ENCODE data around the gene FGF14.
"Not testable (repeated sequence)": the region's sequence is repeated elsewhere in the genome, so short reads cannot be mapped to it uniquely, and the experiment has no call there.

The FGF14 gene

GRCh38 chr13:102028206-102028605, 373.6 kb downstream of the FGF14 start:
- no peak for DNase-seq

- DNase-seq = no peak
Observed at GRCh38 chr13:102021777-102022176, 380.1 kb downstream of the FGF14 start.

GRCh38 chr13:102020611-102021216, 381.1 kb downstream of the FGF14 start:
- DNase-seq = no peak

GRCh38 chr13:102018716-102019115, 383.1 kb downstream of the FGF14 start:
- DNase-seq = no peak

GRCh38 chr13:102017248-102017647, 384.6 kb downstream of the FGF14 start:
- DNase-seq = no peak

GRCh38 chr13:102012299-102013293, 389.3 kb downstream of the FGF14 start:
- no peak for DNase-seq

GRCh38 chr13:102011455-102011854, 390.4 kb downstream of the FGF14 start:
- DNase-seq = not testable (repeated sequence)

- no peak for DNase-seq
Observed at GRCh38 chr13:102003848-102004570, 397.8 kb downstream of the FGF14 start.

GRCh38 chr13:102002287-102002686, 399.6 kb downstream of the FGF14 start:
- no peak for DNase-seq

GRCh38 chr13:102000764-102001163, 401.1 kb downstream of the FGF14 start:
- DNase-seq = no peak

GRCh38 chr13:101998129-101998528, 403.7 kb downstream of the FGF14 start:
- DNase-seq = no peak

- DNase-seq = no peak
Observed at GRCh38 chr13:101996954-101997353, 404.9 kb downstream of the FGF14 start.

GRCh38 chr13:101989798-101990350, 412.0 kb downstream of the FGF14 start:
- DNase-seq = no peak

GRCh38 chr13:101988140-101988539, 413.7 kb downstream of the FGF14 start:
- no peak for DNase-seq

GRCh38 chr13:101986316-101986715, 415.5 kb downstream of the FGF14 start:
- no peak for DNase-seq

GRCh38 chr13:101985321-101985720, 416.5 kb downstream of the FGF14 start:
- DNase-seq = no peak

GRCh38 chr13:101982903-101983302, 418.9 kb downstream of the FGF14 start:
- no peak for DNase-seq

- no peak for DNase-seq
Observed at GRCh38 chr13:101979825-101980224, 422.0 kb downstream of the FGF14 start.

- no peak for DNase-seq
Observed at GRCh38 chr13:101978552-101979315, 423.1 kb downstream of the FGF14 start.

- DNase-seq = no peak
Observed at GRCh38 chr13:101977475-101977874, 424.4 kb downstream of the FGF14 start.

GRCh38 chr13:101972191-101972590, 429.7 kb downstream of the FGF14 start:
- DNase-seq = no peak

GRCh38 chr13:101970341-101970740, 431.5 kb downstream of the FGF14 start:
- DNase-seq = no peak
